Endothelial cell of hepatic sinusoid (primary cell): Measurements from ENCODE around the gene SCGN.
"Not testable (repeated sequence)": the region's sequence is repeated elsewhere in the genome, so short reads cannot be mapped to it uniquely, and the experiment has no call there.

Source experiments
- in situ Hi-C: cut with HindIII; loops from 2 replicates; pipeline ENCODE4 v1.10.0; 2017; ENCODE audit warnings: low sequenced_read_pairs

SCGN gene

DNA sequence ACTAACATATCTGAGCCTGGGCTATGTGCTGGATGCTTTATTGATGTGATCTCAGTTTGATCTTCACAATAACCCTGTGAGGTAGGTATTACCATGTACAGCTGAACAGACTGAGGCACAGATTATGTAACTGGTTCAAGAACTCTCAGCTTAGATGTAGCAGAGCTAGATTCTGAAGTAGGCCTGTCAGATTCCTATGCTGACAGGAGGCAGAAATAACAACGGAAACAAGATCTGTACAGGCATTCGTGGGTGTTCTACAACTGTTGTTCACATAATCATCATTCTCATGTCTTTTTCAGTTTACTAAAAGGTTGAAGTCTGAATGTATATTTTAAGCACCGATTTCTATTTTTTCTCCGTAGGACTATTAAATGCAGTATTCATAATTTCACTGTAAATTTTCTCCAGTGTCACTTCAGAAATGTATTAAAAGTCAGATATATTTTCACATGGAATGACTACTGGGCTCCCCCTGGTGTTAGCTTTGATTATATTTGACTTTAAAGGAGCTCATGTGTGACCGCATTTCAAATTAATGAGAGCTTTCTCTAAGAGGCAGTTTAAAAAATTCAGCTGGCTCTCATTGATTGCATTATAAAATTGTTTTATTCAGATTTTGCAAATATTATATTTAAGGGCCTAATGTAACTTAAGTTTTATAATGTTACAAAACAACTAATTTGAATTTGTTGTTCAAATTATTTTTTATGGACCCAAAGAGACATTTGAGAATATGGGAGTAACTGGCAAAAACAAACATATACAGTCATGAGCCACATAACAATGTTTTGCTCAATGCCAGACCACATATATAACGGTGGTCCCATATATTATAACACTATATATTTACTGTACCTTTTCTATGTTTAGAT, 66.1 kb downstream of the SCGN start:
- in situ Hi-C loops = no loop called here

DNA sequence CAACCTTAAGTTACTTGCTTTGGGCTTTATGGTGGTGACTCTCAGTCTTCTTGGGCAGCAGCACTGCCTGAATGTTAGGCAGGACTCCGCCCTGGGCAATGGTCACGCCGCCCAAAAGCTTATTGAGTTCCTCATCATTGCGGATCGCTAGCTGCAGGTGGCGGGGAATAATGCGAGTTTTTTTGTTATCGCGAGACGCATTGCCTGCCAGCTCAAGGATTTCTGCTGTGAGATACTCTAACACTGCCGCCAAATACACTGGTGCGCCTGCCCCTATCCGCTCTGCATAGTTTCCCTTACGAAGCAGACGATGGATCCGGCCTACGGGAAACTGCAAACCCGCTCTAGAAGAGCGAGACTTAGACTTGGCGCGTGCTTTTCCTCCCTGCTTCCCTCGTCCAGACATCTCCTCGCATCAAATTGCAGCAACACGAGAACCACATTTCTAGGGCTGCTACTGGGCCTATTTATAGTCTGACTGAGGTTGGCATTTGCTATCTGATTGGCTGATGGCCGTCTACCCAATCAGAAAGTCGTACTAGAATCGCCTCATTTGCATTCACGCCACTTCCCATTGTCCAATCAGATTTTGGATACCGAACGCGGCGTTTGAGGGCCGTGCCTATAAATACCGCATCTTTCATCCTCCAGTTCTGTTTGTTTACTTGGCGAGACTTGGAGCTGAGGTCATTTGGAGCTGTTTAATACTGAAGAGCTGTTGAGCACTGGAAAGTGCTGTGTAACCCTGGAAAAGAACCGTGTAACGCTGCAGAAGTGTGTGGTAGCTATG, 74.3 kb downstream of the SCGN start:
- in situ Hi-C loops = no loop called here

DNA sequence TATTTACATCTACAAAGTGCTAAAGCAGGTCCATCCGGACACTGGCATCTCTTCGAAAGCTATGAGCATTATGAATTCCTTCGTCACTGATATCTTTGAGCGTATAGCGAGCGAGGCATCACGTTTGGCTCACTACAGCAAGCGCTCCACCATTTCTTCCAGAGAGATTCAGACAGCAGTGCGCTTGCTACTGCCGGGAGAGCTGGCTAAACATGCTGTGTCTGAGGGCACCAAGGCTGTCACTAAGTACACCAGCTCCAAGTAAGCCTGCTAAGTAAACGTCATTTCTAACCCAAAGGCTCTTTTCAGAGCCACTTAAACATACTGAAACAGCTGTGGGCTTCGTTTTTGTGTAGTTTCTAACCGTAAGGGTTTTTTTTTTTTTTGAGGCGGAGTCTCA, 75.0 kb downstream of the SCGN start:
- in situ Hi-C loops = no loop called here

DNA sequence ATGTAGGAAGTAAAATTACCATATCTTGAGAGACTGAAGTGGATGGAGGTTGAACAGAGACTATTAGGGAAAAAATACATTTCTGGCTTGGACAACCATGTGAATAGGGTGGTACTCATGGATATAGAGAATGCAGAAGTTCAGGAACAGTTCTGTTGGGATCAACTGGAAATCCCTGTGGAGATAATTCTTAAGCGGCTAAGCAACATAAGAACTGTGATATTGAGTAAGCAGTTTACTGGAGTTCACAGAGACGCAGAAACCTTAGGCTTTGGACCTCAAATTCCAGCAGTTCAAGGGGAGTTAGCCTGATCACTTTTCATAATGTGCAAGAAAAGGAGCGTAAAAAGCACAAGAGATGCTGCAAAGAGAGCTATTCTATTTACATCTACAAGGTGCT, 78.9 kb downstream of the SCGN start:
- in situ Hi-C loops = no loop called here

DNA sequence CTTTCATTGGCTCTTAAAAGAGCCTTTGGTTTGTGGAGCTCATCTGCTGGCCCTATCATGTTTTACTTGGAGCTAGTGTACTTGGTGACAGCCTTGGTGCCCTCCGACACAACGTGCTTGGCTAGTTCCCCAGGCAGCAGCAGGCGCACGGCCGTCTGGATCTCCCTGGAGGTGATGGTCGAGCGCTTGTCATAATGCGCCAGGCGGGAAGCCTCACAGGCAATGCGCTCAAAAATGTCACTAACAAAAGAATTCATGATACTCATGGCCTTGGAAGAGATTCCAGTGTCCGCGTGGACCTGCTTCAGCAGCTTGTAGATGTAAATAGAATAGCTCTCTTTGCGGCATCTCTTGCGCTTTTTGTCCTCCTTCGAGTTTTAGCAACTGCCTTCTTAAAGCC, 79.7 kb downstream of the SCGN start:
- in situ Hi-C loops = no loop called here

DNA sequence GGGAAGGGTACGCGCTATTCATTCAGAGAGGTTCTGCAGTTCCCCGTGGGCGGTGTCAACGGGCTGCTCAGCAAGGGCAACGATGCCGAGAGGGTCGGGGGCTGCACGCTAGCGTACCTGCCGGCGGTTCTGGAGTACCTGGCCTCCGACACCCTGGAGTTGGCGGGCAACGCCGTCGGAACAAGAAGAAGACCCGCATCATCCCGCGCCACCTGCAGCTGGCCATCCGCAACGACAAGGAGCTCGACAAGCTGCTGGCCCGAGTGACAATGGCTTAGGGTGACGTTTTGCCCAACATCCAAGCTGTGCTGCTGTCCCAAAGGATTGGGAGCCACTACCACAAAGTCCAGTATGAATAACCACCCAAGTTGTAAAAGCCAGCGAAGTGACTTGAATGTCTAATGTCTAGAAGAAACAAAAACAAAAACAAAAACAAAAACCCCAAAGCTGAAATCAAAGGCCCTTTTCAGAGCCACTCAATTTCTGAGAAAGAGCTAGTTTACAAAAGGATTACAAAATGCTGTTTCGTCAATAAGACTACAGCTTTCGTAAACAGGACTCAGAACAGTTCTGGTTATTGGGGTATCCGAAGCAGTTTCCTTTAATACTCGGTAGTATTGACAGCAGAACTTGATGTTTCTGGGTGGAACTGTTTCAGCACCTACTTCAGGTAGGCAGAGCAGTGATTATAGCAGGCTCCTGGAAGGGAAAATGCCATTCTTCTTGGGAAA, 80.6 kb downstream of the SCGN start:
- in situ Hi-C loops = no loop called here

DNA sequence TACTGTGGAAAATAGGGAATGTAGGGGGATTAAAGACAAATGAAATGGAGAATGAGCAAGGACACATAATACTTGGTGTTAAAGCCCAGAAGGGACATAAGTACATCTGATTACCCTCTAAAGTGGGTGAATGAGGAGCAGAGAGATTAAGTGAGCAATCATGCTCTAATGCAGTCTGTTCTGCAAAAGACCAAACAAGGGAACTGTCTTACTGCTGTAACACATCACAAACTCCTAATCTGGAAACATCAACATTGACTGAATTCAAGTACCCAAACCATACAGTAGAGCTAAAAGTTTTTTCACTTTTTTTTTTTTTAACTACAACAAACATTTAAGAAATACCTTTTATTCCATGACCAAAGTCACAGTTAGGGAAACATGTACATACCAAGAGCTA, 83.2 kb downstream of the SCGN start:
- in situ Hi-C loops = no loop called here

DNA sequence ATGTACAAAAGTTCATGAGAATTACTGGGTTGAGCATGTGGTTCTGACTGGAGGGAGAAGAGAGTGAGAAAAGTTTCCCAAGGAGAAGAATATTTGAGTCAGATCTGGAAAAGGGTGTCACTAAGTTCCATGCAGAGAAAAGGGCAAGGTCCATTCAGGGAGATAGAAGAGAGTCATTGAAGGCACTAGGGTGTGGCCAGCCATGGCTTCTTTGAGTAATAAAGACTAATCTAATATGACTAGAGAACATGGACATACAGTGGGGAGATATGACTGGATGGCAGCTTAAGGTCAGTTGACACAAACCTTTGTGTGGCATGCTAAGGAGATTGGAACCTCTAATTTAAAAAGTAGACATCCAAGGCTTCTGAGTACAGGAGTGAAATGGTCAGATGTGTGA, 91.9 kb downstream of the SCGN start:
- in situ Hi-C loops = no loop called here

DNA sequence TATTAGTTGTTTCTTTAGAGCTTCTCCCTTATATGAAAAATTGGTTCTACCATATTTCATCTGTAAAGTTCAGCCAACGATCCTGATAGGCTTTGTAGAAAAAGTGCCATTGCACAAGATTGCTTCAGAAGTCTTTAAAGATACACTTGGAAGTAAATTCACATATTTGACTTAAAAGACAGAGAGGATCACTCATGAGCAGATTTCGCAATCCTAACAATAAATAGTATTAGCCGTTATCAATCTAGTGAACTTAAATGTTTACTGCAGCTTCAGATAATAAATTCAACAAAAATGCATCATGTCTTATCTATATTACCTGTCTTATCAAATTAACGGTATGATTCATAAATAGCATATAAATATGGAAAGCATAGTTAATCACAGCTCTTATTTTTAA, 93.8 kb downstream of the SCGN start:
- in situ Hi-C loops = no loop called here

DNA sequence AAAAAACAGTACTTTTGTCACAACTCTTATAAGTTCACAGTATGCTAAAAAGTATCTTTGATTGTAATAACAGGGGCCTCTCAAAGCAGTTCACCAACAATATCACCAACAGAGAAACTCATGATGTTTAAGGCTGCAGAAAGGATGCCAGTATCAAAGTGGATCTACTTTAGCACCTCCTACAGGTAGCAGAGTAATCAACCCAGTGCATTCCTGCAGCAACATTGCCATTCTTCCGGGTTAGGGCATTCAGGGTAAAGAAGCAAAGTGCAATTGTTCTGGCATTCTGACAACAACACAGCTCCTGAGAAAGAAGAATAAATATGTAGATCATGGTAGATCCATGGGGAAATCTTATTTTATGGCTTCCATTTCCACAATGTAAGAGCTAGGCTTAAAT, 95.0 kb downstream of the SCGN start:
- in situ Hi-C loops = no loop called here

DNA sequence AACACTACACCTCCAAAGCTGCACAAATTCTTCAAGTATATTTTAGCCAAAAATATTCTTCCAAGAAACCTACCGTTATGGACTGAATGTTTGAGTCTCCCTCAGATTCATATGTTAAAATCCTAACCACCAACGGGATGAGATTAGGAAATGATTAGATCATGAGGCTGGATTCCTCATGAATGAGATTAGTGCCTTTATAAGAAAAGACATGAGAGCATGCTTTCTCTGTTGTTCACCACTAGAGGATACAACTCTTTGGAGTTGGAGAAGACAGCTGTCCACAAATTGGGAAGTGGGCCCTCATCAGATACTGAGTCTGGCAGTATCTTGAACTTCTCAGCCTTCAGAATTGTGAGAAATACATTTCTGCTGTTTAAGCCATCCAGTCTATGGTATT, 95.5 kb downstream of the SCGN start:
- in situ Hi-C loops = no loop called here

DNA sequence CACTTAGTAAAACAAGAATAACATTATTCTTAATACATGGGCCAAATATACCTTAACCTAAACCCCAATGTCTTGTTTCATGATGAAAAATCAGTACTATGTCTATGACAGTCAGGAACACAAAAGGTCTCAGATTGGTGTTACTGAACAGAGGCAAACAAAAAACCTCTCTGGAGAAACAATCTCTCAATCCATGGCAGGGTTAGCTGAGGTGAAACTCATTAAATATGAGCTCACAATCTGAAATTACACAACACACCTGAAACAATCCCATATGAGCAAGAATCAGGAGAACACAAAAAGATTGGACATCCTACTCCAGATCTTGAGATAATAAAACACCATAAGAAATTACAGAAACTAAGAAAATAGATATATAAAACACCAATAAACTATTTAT, 96.0 kb downstream of the SCGN start:
- in situ Hi-C loops = no loop called here

DNA sequence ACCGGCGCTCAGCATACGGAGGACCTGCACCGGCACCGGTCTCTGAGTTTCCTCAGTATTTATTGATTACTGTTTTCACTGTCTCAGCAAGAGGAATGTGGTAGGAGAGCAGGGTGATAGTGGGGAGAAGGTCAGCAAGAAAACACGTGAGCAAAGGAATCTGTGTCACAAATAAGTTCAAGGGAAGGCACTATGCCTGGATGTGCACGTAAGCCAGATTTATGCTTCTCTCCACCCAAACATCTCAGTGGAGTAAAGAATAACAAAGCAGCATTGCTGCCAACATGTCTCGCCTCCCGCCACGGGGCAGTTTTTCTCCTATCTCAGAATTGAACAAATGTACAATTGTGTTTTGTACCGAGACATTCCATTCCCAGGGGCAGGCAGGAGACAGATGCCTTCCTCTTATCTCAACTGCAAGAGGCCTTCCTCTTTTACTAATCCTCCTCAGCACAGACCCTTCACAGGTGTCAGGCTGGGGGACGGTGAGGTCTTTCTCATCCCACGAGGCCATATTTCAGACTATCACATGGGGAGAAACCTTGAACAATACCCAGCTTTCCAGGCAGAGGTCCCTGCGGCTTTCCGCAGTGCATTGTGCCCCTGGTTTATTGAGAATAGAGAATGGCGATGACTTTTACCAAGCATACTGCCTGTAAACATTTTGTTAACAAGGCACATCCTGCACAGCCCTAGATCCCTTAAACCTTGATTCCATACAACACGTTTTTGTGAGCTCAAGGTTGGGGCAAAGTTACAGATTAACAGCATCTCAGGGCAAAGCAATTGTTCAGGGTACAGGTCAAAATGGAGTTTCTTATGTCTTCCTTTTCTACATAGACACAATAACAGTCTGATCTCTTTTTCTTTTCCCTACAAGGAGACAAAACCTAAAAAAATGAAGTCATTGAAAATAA, 96.8 kb downstream of the SCGN start:
- in situ Hi-C loops = not testable (repeated sequence)

DNA sequence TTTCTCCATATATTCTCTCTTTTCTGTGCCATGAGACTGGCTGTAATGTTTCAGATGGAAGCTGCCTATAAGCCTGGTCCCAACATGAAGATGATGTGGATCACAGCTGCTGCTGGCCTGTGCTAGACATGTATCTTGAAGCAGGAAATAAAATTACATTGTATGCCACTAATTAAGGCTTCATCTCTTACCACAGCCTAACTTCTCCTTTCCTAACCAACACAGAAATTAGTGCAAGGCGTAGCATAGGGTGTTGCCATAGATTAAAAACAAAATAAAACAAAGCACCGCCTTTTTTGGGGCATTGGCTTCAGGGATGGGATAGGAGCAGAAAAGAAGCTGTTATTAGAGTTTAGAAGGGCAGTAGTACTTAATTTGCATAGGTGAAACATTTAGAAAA, 97.8 kb downstream of the SCGN start:
- in situ Hi-C loops = no loop called here

DNA sequence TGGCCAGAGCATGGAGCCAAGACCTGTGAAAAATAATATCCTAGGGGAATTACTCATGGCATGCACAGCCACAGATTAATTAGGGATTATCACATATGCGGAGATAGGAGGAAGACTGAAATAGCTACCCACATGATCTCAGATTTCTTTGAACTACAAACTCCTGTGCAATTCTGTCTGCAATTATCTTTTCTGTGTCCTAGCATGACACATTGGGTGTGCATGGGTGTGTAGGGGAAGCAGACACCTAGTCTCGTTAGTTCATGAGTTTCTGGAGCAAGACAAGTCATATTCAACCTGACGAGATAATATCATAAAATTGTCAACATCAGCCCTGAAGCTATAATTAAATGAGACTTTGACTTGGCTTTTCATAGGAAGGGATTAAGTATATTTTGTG, 98.9 kb downstream of the SCGN start:
- in situ Hi-C loops = no loop called here
